PC-9 (cell line): ENCODE data around the gene LRWD1. TPM values are rescaled to one million over a fixed set of nuclear protein-coding genes. Genes with fewer than 3 reads are reported as not detected.

Experiments
- BruUV-seq: library from RNA; stranded (reverse); fragments of 400-500 nt; replicated peaks from 2 replicates; lab custom pipeline; 2021; lab: Mats Ljungman, UMichigan
- CTCF ChIA-PET: fragments of 300-600 bp; sonication (Branson Sonifier 250); formaldehyde crosslinking; loops from one replicate; lab custom pipeline; 2022; ENCODE audit warnings: antibody characterized with exemption; lab: Charles Lee
- POLR2A ChIA-PET: fragments of 300-600 bp; sonication (Branson Sonifier 250); formaldehyde crosslinking; loops from one replicate; lab custom pipeline; 2022; ENCODE audit warnings: antibody characterized with exemption; ENCODE audit not compliant: unreplicated experiment; lab: Charles Lee
- DNase-seq, 2 experiments: peaks; one replicate each; pipeline versions ENCODE4 v3.0.0 to v3.0.0-alpha.2; 2015 to 2022; ENCODE audit warnings: mixed read lengths in 1 of 2
- H2AFZ ChIP-seq: fragments of 200-600 bp; sonication (generic); 2 replicates; pipeline ENCODE4 v1.8.1; 2017; ENCODE audit warnings: antibody characterized with exemption
- H3F3A ChIP-seq: fragments of 200-600 bp; sonication (generic); 2 replicates; pipeline ENCODE4 v1.8.1; 2017; ENCODE audit warnings: antibody characterized with exemption, mild to moderate bottlenecking, low read depth; ENCODE audit not compliant: insufficient read depth
- H3K27ac ChIP-seq: fragments of 200-600 bp; sonication (generic); 2 replicates; pipeline ENCODE4 v1.6.1; 2016; ENCODE audit warnings: mixed run types
- H3K27me3 ChIP-seq: fragments of 200-600 bp; sonication (generic); 2 replicates; pipeline ENCODE4 v1.6.1; 2016; ENCODE audit warnings: low read depth, mixed run types; ENCODE audit not compliant: insufficient read depth
- H3K36me3 ChIP-seq: fragments of 200-600 bp; sonication (generic); 2 replicates; pipeline ENCODE4 v1.6.1; 2016; ENCODE audit warnings: low read depth, mixed run types
- H3K4me1 ChIP-seq: fragments of 200-600 bp; sonication (generic); replicated peaks from 2 replicates; pipeline ENCODE4 v1.6.1; 2016; ENCODE audit warnings: mixed run types; ENCODE audit not compliant: insufficient read depth
- H3K4me2 ChIP-seq: fragments of 200-600 bp; sonication (generic); 2 replicates; pipeline ENCODE4 v1.6.1; 2017; ENCODE audit warnings: mixed run types
- H3K4me3 ChIP-seq: fragments of 200-600 bp; sonication (generic); 2 replicates; pipeline ENCODE4 v1.6.1; 2016; ENCODE audit warnings: mixed run types
- H3K79me2 ChIP-seq: fragments of 200-600 bp; sonication (generic); 2 replicates; pipeline ENCODE4 v1.6.1; 2017; ENCODE audit warnings: low read depth, mixed run types
- H3K9me2 ChIP-seq: fragments of 200-600 bp; sonication (generic); 2 replicates; pipeline ENCODE4 v1.8.1; 2017; ENCODE audit warnings: mild to moderate bottlenecking; ENCODE audit not compliant: insufficient read depth
- H3K9me3 ChIP-seq: fragments of 200-600 bp; sonication (generic); 2 replicates; pipeline ENCODE4 v1.8.1; 2016; ENCODE audit warnings: low read depth; ENCODE audit not compliant: insufficient read depth
- H4K20me1 ChIP-seq: fragments of 200-600 bp; sonication (generic); 2 replicates; pipeline ENCODE4 v1.8.1; 2017; ENCODE audit not compliant: insufficient read depth
- CTCF ChIP-seq: fragments of 200-600 bp; sonication (generic); conservative IDR thresholded peaks from 2 replicates; pipeline ENCODE4 v1.6.1; 2017; ENCODE audit warnings: mixed run types, antibody characterized with exemption, mild to moderate bottlenecking, moderate library complexity
- EZH2 ChIP-seq: fragments of 200-600 bp; sonication (generic); IDR thresholded peaks from 2 replicates; pipeline ENCODE4 v1.8.0; 2017; ENCODE audit warnings: antibody characterized with exemption, low read depth
- intact Hi-C: fragments of 100-400 bp; cut with micrococcal nuclease; formaldehyde crosslinking; loops from one replicate; pipeline ENCODE4 v1.10.0; 2022; ENCODE audit not compliant: unreplicated experiment
- total RNA-seq: library from RNA; stranded (reverse); gene quantifications from 2 replicates; pipeline ENCODE4 v1.2.3, GENCODE V29; 2021

Gene LRWD1
- total RNA-seq, 1 experiment from 2014 or later, result 35.3 TPM

DNA sequence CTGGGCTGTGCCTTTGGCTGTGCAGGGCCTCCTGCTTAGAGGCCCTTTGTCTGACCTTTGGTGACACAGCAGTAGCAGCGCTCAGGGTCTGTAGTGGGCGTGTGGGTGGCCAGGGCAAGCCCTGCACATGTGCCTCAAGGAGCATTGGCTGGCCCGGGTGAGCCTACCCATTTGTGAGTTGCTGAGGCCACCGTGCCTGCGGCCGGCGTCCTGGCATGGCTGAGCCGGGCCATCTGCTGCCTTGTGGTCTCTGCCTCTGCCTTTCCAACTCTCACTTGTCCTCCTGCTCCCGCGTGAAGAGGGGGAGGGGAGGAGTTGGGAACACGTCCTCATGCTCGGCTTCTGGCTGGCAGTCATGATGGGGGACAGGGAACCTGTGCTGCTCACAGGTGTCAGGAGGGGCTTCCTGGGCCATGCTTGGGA is 40.6 kb upstream of the LRWD1 start:
- BruUV-seq, result no TSS peak
- TF ChIP-seq EZH2 (no peak), CTCF (no peak)
- H3F3A ChIP-seq, result no peaks in the 10 kb centered on the region
- H3K27ac ChIP-seq, result no peak overlapping the region
- no peaks in the 10 kb centered on the region for H3K9me2 ChIP-seq
- peaks cover 3% of the 10 kb centered on the region for H3K36me3 ChIP-seq
- intact Hi-C loops, result no loop called here
- CTCF ChIA-PET, result no interaction called here
- H3K4me3 ChIP-seq, result no peak overlapping the region
- no peak overlapping the region for H3K4me2 ChIP-seq
- POLR2A ChIA-PET, result no interaction called here
- H3K4me1 ChIP-seq, result peaks cover 11% of the 10 kb centered on the region
- no peaks in the 10 kb centered on the region for H3K9me3 ChIP-seq
- DNase-seq, result no peak
- H3K79me2 ChIP-seq, result no peaks in the 10 kb centered on the region
- no peak overlapping the region for H2AFZ ChIP-seq
- H3K27me3 ChIP-seq, result no peaks in the 10 kb centered on the region
- H4K20me1 ChIP-seq, result no peaks in the 10 kb centered on the region; the same call in 1 of the 2 replicates

- DNase-seq, result no peak
- Histone ChIP-seq H3K4me1 (peaks cover 11% of the 10 kb centered on the region), H3K4me3 (no peak overlapping the region), H3K27ac (no peak overlapping the region), H3K9me3 (no peaks in the 10 kb centered on the region), H3K27me3 (no peaks in the 10 kb centered on the region), H3K36me3 (peaks cover 3% of the 10 kb centered on the region), H3K79me2 (no peaks in the 10 kb centered on the region), H2AFZ (no peak overlapping the region), H4K20me1 (no peaks in the 10 kb centered on the region; the same call in 1 of the 2 replicates), H3F3A (no peaks in the 10 kb centered on the region), H3K4me2 (no peak overlapping the region), H3K9me2 (no peaks in the 10 kb centered on the region)
- CTCF ChIA-PET, result no interaction called here
- TF ChIP-seq CTCF (no peak), EZH2 (no peak)
- intact Hi-C loops, result no loop called here
- POLR2A ChIA-PET, result no interaction called here
- no TSS peak for BruUV-seq
Measured at GRCh38 chr7:102424787-102425218, 40.0 kb upstream of the LRWD1 start.

GRCh38 chr7:102425639-102426267 is 39.0 kb upstream of the LRWD1 start:
- H3K4me3 ChIP-seq, result no peak overlapping the region
- no peak overlapping the region for H3K27ac ChIP-seq
- TF ChIP-seq CTCF, result no peak
- TF ChIP-seq EZH2, result no peak
- intact Hi-C loops, result no loop called here
- H3F3A ChIP-seq, result no peaks in the 10 kb centered on the region
- H3K9me3 ChIP-seq, result no peaks in the 10 kb centered on the region
- no peaks in the 10 kb centered on the region; the same call in 1 of the 2 replicates for H4K20me1 ChIP-seq
- no peaks in the 10 kb centered on the region for H3K27me3 ChIP-seq
- DNase-seq, result no peak
- peaks cover 3% of the 10 kb centered on the region for H3K36me3 ChIP-seq
- H3K4me2 ChIP-seq, result no peak overlapping the region
- ChIA-PET CTCF (no interaction called here), POLR2A (no interaction called here)
- no peaks in the 10 kb centered on the region for H3K79me2 ChIP-seq
- H2AFZ ChIP-seq, result no peak overlapping the region
- H3K9me2 ChIP-seq, result no peaks in the 10 kb centered on the region
- H3K4me1 ChIP-seq, result peaks cover 11% of the 10 kb centered on the region
- TSS peak; percentile 15 for BruUV-seq
